ENCODE measurements around the gene NDST1. TPM values are rescaled to one million over a fixed set of nuclear protein-coding genes. Genes with fewer than 3 reads are reported as not detected.

NDST1 gene
- total RNA-seq, result 223 to 229 TPM (median 228 TPM) in 3 replicates
- long read RNA-seq, partial matches to known transcripts, result 21 of 78 reads
- long read RNA-seq, other reads (novel, unspliced or antisense), result 57 of 78 reads

DNA sequence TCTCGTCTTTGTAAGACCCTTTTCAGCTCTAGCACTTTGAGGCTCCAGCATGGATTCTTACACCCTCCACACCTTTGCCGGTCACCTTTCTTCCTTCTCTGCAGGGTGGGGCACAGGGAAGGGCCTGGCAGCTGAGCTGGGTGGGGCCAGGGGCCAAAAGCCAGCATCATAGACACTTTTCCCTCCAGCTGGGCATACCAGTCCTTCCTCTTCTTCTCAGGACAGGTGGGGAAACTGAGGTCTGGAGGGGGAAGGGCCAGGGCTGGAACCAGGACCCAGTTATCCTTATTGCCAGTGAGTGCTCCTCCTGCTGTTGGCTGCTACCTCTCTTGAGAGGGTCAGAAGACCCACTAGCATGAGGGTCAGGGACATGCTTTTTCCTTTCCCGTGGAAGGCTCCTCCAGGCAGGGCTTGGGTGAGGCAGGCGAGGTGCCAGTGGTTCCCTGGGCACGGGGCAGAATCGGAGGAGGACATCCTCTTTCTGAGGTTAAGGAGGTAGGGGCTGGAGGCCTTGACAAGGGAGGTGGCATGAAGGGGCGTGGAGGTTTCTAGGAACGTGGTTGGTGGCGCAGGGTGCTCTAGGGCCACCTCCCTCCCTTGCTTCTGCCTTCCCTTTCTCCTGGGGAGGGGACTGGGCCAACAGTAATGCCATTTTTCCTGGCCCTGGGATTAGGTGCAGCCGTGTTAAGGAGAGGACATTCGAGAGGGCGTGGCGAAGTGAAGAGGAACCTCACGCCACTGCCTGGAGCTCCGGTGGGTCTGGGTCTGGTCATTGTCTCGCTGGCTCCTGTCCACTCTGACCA lies at the start of gene NDST1:
TSS of gene NDST1 (plus strand) at position 658 of the 803 bp plus-strand sequence. CDS start 13,124 bp downstream, outside the sequence.
- no peak for DNase-seq (ENCODE audit: low spot score)
- peaks cover 85% of the 10 kb centered on the region for H3K4me1 Mint-ChIP-seq (ENCODE audit: low read depth)
- H3K9me3 Mint-ChIP-seq (ENCODE audit: low read depth), result no peaks in the 10 kb centered on the region
- no peak for TF ChIP-seq CTCF (IDR thresholded peaks at IDR 0.05)
- H3K4me3 Mint-ChIP-seq (ENCODE audit: unreplicated experiment), result no peak within 1 kb of the TSS
- no peaks in the 10 kb centered on the region for H3K27me3 Mint-ChIP-seq (ENCODE audit: low read depth)
- peak within 1 kb of the TSS; percentile 88 for H3K27ac Mint-ChIP-seq (ENCODE audit: unreplicated experiment)
- H3K36me3 Mint-ChIP-seq (ENCODE audit: low read depth), result peaks cover 2% of the 10 kb centered on the region

DNA sequence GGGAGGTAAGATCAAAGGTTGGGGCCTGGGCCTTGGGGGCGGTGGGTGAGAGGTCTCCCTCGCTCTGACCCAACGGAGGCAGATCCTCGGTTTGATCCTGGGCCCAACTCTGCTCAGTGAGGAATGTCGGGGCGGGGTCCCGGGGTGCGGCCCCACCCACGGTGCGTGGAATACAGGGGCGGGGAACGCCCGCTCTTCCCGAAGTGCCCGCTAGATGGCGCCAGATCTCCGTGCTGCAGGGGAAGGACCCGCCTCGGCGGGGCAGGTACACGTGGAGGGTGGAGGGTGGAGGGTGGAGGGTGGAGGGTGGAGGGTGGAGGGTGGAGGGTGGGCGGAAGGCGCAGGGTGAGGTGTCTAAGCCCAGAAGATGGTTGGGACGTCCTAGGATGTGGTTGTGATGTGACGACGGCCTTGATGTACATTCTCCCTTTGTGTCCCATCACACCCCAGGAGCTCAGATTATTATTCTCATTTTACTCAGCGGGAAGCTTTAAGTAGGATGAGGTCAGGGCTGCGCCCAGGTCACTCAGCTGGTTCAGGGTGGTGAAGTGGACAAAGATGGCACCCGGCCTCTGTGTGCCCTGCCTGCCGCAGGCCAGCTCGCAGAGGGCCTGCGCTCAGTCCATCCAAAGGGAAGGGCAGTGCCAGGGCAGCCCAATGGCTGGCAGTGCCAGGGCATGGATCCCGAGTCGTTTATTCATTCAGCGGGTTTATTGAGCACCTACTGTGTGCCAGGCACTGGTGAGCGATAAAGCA lies 49.0 kb upstream of the NDST1 start:
- Mint-ChIP-seq H3K27me3 (ENCODE audit: low read depth) (no peaks in the 10 kb centered on the region), H3K9me3 (ENCODE audit: low read depth) (no peaks in the 10 kb centered on the region), H3K36me3 (ENCODE audit: low read depth) (no peaks in the 10 kb centered on the region), H3K27ac (ENCODE audit: unreplicated experiment) (peak overlapping the region; percentile 36), H3K4me3 (ENCODE audit: unreplicated experiment) (peak overlapping the region; percentile 34), H3K4me1 (ENCODE audit: low read depth) (peaks cover 22% of the 10 kb centered on the region)
- no peak for DNase-seq (ENCODE audit: low spot score)
- TF ChIP-seq CTCF (IDR thresholded peaks at IDR 0.05), result peak; percentile 93

DNA sequence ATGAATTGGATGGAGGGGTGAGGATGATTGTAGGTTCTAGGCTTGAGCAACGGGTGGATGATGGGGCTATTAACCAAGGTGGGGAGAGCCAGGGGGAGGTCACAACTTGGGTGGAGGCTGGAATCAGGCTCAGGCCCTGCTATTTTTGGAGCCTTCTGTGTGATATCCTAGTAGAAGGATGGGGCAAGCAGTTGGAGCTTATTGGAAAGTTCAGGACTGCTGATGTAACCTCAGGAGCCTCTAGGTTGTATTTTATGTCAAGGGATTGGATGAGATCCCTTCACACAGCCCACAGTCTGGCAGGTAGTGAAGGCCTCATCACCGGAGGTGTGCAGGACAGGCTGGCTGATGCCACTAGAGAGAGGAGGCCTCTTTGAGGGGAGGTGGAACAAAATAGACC lies 47.1 kb upstream of the NDST1 start:
- peaks cover 33% of the 10 kb centered on the region for H3K4me1 Mint-ChIP-seq (ENCODE audit: low read depth)
- no peaks in the 10 kb centered on the region for H3K27me3 Mint-ChIP-seq (ENCODE audit: low read depth)
- H3K9me3 Mint-ChIP-seq (ENCODE audit: low read depth), result no peaks in the 10 kb centered on the region
- DNase-seq (ENCODE audit: low spot score), result no peak
- no peaks in the 10 kb centered on the region for H3K36me3 Mint-ChIP-seq (ENCODE audit: low read depth)
- no peak overlapping the region for H3K27ac Mint-ChIP-seq (ENCODE audit: unreplicated experiment)
- no peak for TF ChIP-seq CTCF (IDR thresholded peaks at IDR 0.05)
- no peak overlapping the region for H3K4me3 Mint-ChIP-seq (ENCODE audit: unreplicated experiment)

DNA sequence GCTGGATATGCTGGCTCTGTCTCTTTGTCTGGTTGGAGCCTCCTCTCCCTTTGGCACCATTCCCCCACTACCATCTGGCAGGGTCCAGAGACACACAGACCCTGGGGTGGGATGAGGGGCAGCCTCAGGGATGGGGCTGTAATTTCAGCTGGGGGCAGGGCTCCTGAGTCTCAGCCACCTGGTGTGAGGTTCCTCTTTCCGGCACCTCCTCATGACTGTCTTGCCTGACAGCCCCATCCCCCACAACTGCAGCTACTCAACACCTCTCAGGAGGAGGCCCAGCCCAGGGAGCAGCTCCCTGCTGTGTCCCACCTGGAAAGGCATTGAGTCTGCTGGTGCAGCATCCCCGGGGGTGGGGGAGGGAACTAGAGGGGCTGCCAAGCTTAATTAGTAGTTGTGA lies 46.7 kb upstream of the NDST1 start:
- no peak overlapping the region for H3K4me3 Mint-ChIP-seq (ENCODE audit: unreplicated experiment)
- H3K4me1 Mint-ChIP-seq (ENCODE audit: low read depth), result peaks cover 34% of the 10 kb centered on the region
- TF ChIP-seq CTCF (IDR thresholded peaks at IDR 0.05), result no peak
- H3K27me3 Mint-ChIP-seq (ENCODE audit: low read depth), result no peaks in the 10 kb centered on the region
- no peak overlapping the region for H3K27ac Mint-ChIP-seq (ENCODE audit: unreplicated experiment)
- no peaks in the 10 kb centered on the region for H3K36me3 Mint-ChIP-seq (ENCODE audit: low read depth)
- no peaks in the 10 kb centered on the region for H3K9me3 Mint-ChIP-seq (ENCODE audit: low read depth)
- DNase-seq (ENCODE audit: low spot score), result no peak

DNA sequence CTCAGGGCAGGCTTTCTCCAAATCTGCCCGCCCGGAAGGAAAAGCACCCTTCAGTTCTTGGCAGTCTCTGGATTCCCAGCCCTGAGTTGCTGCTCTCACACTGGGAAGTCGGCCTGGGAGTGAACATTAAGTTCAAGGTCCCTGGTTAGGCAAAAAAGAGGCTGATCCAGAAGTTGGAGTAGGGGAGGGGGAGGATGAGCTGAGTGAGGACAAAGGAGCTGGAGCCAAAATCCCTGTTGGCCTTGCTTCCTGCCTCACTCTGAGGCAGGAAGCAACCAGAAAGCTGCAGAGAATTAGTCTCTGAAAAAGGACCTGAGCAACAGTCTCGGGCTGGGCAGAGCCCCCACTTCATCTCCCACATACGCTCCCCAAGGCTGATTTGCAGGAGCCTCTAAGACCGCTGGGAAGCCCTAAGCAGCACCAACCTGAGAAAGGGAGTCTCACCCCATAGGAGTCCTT lies 43.3 kb upstream of the NDST1 start:
- Mint-ChIP-seq H3K9me3 (ENCODE audit: low read depth) (no peaks in the 10 kb centered on the region), H3K4me1 (ENCODE audit: low read depth) (peaks cover 40% of the 10 kb centered on the region), H3K27ac (ENCODE audit: unreplicated experiment) (peak overlapping the region; percentile 85), H3K27me3 (ENCODE audit: low read depth) (no peaks in the 10 kb centered on the region), H3K36me3 (ENCODE audit: low read depth) (no peaks in the 10 kb centered on the region), H3K4me3 (ENCODE audit: unreplicated experiment) (no peak overlapping the region)
- TF ChIP-seq CTCF (IDR thresholded peaks at IDR 0.05), result no peak
- DNase-seq (ENCODE audit: low spot score), result no peak

Data from chondrocyte (in vitro differentiated cells).